ENCODE measurements around the gene GLRA3.

DNA sequence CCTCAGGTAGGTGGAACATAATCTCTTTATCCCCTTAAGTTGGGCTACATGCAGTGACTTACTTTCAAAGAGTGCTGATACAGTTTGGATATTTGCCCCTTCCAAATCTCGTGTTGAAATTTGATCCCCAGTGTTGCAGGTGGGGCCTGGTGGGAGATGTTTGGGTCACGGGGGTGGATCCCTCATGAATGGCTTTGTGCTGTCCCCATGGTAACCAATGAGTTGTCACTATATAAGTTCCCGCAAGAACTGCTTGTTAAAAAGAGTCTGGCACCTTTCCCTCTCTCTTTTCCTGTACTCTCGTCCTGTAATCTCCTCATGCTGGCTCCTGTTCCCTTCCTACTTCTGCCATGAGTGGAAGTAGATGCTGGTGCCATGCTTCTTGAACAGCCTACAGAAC lies 71.3 kb downstream of the GLRA3 start:
- TF ChIP-seq POLR2AphosphoS5 (IDR thresholded peaks at IDR 0.05; ENCODE audit: low read depth) (no peak), EZH2 (IDR thresholded peaks at IDR 0.05; ENCODE audit: low read depth, unreplicated experiment) (no peak), REST (IDR thresholded peaks at IDR 0.05; ENCODE audit: unreplicated experiment) (no peak), JUNB (IDR thresholded peaks at IDR 0.05; ENCODE audit: unreplicated experiment) (no peak), EZH2phosphoT487 (IDR thresholded peaks at IDR 0.05; ENCODE audit: unreplicated experiment) (no peak)
- TF ChIP-seq, protein P1, sequence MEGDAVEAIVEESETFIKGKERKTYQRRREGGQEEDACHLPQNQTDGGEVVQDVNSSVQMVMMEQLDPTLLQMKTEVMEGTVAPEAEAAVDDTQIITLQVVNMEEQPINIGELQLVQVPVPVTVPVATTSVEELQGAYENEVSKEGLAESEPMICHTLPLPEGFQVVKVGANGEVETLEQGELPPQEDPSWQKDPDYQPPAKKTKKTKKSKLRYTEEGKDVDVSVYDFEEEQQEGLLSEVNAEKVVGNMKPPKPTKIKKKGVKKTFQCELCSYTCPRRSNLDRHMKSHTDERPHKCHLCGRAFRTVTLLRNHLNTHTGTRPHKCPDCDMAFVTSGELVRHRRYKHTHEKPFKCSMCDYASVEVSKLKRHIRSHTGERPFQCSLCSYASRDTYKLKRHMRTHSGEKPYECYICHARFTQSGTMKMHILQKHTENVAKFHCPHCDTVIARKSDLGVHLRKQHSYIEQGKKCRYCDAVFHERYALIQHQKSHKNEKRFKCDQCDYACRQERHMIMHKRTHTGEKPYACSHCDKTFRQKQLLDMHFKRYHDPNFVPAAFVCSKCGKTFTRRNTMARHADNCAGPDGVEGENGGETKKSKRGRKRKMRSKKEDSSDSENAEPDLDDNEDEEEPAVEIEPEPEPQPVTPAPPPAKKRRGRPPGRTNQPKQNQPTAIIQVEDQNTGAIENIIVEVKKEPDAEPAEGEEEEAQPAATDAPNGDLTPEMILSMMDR (conservative IDR thresholded peaks at IDR 0.05; ENCODE audit: low read depth in 2 of 2) = no peak

Data from GM23338 (cell line).